ENCODE results near the gene ARL4D.
"Not testable (repeated sequence)": the region's sequence is repeated elsewhere in the genome, so short reads cannot be mapped to it uniquely, and the experiment has no call there.

ARL4D gene

DNA sequence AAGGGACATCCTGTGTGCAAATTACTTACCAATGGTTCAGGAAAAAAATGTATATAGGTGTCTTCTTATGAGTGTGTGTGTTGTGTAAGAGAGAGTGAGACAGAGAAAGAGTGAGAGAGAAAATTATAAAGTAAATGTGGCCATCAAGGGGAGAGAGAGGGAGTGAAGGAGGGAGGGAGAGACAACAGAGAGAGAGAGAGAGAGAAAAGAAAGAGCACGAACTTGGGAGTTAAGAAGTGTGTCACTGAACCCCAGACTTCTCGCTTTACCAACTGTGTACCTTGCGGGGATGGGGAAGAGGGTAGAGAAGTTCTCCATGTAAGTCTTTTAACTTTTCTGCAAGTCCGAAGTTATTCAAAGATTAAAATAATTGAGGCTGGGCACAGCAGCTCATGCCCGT, 28.8 kb upstream of the ARL4D start:
- DNase-seq (ENCODE audit: low read depth): no peak

DNA sequence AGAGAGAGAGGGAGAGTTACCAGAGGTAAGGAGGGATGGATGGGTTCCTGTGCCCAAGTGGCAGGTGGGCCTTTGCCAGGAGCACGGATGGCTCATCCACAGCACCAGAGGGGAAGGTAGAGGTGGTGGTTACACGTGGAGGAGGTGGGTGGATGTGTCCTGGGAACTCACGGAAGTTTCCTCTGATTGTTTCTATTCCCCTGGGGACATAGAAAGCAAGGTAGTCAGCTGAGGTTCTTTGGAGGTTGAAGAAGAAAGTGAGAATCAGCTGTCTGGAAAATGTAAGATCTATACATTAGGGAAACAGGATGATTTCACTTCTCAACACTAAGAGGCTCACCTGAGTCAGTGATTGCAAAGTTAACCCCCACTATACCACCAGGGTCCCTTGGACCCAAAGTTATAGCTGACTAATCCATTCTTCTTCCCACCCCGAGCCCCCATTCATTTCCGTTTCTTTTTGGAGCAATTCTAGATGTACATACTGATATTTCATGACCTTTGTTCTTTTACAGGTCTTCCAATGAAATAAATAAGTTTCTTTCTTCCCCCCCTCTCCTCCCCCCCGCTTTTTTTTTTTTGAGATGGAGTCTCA, 27.5 kb upstream of the ARL4D start:
- no peak for DNase-seq (ENCODE audit: low read depth)

DNA sequence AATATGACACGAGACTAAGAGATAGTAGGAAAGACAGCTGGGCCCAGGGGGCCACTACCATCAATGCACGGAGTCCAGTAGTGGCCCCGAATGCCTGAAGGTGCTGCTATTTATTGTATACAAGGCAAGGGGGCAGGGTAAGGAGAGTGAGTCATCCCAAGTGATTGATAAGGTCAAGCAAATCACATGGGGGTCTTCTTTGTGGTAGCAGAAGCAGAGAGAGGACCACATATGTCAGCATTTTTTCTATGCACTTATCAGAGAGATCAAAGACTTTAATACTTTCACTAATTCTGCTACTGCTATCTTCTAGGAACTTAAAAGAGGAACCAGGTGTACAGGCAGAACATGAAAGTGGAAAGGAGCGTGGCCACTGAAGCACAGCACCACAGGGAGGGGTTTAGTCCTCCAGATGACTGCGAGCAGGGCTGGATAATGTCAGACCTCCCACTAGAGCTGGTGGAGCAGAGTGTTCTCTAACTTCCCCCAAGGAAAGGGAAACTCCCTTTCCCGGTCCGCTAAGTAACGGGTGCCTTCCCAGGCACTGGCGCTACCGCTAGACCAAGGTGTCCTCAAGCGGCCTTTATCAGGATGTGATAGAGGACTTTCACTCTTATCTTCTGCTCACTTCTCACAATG, 26.4 kb upstream of the ARL4D start:
- DNase-seq (ENCODE audit: low read depth): no peak

DNA sequence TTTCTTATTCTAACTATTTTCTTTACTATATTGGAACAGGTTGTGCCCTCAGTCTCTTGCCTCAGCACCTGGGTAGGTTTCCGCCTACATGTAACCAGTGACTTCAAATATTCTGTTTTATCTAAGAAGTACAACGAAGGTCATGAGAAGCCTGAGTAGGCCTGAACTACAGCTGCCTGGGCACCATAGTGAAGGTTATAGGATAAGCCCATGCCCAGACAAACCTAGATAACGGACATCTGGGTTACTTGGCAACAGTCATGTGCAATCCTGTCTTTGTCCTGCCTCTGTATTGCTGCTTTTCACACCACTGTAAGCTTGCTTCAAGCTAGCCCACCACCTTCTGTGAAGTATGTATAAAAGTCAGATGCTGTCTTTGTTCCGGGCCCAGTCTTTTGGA, 25.4 kb upstream of the ARL4D start:
- no peak for DNase-seq (ENCODE audit: low read depth)

DNA sequence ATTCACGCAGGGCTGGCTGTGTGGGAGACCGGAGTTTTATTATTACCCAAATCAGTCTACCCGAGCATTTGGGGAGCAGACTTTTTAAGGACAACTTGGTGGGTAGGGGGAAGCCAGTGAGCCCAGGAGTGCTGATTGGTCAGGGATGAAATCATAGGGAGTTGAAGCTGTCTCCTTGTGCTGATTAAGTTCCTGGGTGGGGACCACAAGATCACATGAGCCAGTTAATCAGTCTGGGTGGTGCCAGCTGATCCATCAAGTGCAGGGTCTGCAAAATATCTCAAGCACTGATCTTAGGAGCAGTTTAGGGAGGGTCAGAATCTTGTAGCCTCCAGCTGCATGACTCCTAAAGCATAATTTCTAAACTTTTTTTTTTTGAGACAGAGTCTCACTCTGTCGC, 22.9 kb upstream of the ARL4D start:
- not testable (repeated sequence) for DNase-seq (ENCODE audit: low read depth)

DNA sequence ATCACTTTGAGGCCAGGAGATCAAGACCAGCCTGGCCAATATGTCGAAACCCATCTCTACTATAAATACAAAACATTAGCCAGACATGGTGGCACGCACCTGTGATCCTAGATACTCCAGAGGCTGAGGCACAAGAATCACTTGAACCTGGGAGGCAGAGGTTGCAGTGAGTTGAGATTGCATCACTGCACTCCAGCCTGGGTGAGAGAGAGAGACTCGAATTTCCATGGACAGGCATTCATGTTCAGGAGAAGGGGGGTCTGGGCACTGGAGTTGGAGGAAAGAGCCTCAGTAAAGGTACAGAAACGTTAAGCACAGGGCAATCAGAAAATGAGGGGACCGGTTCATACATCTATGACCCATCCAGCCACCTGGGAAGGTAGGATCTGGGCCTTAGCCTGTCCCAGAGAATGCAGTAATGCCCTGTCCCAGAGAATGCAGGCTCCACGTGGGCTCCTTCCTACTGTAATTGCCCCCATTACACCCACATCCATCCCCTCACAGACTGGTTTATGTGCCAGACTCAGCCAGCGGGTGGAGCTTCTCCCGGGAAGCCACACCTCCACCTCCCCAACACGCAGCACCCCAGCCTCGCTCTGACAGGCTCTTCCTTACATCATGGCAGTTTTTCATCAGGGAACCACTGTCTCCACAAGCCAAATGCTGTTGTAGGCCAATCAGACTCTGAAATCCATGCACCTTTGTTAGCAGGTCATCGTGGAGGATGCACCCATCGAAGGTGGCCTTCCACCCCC, 21.6 kb upstream of the ARL4D start:
- no peak for DNase-seq (ENCODE audit: low read depth)

DNA sequence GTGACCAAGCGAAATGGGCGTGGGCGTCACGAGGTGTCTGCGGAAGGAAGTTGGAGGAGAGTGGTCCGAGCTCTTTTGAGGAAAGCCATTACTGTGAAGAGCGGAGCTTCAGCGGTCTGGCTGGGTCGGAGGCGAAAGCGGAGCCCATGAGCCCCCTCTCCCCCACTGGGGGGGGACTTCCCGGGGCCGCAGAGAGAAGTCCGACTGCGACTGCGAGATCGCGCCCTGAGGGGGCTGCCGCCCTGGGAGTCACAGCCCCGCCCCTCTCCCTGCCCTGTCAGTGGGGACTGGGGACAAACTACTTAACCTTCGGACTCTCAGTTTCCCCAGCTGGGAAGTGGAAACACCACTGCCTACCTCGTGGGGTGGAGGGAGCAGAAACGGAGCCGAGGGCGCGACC, 20.0 kb upstream of the ARL4D start:
- DNase-seq (ENCODE audit: low read depth): no peak

DNA sequence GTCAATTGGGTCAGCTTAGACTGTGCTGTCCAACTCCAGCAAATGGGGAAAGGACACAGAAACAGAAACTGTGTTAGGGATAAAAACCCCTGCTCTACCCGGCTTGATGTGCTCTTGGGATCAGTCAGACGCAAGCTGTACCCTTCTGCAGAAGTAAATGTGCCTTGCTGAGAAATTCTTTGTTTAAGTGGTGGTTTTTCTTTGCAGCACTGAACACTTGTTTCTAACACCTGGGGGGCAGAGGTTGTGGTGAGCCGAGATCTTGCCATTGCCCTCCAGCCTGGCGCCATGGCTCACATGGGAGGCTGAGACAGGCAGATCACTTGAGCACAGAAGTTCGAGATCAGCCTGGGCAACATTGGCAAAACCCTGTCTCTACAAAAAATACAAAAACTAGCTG, 18.5 kb upstream of the ARL4D start:
- DNase-seq (ENCODE audit: low read depth): no peak

DNA sequence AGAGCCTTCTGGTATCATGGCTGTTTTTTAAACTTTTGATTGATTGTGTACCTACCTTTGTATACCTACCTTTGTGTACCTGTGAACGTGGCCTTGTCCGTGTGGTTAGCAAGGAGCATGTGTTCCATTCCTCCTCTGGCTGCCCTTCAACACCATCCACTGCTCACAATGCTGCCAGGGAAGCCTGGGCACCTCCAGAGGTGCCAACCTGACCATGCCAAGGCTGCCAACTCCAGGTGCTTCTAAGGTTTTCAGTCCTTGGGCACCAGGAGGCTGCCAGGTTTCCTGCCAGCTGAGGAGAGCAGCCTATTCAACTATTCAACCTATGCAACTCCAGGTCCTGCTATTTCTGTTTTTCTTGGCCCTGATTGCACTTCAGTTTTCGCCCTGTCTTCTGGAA, 17.6 kb upstream of the ARL4D start:
- no peak for DNase-seq (ENCODE audit: low read depth)

DNA sequence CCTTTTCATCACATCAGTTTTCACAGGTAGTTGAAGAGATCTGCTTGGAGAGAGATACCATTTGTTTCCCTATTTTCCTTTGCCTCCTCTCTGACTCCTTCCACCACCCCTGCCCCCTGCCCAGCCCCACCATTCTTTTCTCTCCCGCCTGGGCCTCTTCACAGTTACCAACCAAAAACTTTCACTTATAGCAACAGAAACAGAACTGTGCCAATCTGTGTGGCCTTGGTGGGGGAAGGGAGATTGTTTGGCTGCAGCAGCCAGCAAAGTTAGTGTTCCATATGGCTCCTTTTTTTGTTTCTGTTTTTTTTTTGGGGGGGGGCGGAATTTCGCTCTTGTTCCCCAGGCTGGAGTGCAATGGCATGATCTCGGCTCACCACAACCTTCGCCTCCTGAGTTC, 17.2 kb upstream of the ARL4D start:
- no peak for DNase-seq (ENCODE audit: low read depth)

DNA sequence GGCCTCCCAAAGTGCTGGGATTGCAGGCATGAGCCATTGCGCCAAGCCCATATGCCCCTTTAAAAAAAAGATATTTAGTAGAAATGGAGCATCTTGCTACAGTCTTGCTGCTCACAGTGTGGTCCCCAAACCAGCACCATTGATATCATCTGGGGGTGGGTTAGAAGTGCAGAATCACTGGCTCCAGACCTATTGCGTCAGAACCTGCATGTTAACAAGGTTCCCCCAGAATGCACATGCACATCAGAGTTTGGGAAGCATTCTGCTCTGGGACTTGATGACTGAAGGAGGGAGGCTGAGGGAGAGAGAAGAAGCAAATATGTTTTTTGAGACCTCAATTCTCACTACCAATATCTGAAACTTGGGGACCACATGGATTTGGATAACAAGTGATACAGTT, 16.0 kb upstream of the ARL4D start:
- DNase-seq (ENCODE audit: low read depth): no peak

DNA sequence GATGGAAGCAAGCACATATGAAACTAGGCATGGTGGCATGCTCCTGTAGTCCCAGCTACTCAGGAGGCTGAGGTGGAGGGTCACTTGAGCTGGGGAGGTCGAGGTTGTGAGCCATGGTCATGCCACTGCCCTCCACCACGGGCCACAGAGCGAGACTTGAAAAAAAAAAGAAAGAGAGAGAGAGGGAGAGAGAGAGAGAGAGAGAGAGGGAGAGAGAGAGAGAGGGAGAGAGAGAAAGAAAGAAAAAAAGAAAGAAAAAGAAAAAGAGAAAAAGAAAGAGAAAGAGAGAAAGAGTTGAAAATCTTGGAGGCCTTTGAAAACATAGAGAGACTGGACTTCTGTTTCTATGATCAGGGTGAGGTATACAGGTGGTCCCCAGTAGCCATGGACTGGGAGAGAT, 15.4 kb upstream of the ARL4D start:
- no peak for DNase-seq (ENCODE audit: low read depth)

DNA sequence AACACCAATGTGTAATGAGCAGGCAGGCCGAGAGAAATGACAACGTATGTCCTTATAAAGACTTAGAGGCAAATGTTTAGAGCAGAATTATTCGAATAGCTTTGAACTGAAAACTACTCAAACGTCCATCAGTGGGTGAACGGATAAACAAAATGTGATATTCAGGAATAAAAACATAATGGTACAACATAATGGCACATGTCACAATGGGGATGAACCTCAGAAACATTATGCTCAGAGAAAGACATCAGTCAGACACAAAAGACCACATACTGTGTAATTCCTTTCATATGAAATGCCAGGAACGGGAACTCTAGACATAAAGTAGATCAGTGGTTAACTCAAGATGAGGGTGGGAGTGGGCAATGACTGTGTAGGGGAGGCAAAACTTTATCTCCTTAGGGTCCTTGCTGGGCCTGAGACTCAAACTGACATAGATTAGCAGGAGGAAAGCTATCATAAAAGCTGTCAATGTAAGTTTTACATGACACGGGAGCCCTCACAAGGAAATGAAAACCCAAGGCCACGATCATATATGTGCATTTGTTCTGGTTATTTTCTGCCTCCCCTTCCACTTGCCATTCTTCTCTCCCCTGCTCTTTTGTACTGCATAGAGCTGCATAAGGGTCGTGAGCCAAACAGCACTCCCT, 14.8 kb upstream of the ARL4D start:
- no peak for DNase-seq (ENCODE audit: low read depth)

DNA sequence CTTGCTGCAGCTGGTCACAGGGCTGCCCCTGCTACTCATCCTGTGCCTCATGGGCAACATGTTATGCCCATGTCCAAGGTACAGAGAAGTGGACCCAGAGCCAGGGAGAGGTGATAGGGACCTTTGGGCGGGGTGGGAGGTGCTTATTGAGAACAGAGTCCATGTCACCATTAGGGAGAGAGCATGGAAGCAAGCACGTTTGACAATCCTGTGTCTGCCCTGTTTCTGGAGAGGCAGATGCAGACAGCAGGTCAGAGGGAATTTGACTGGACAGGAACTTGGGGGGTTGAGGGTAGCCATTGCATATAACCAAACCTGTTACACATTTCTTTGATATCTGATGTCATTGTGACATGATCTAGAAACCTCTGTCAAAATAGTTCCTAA, 14.3 kb upstream of the ARL4D start:
- DNase-seq (ENCODE audit: low read depth): no peak

DNA sequence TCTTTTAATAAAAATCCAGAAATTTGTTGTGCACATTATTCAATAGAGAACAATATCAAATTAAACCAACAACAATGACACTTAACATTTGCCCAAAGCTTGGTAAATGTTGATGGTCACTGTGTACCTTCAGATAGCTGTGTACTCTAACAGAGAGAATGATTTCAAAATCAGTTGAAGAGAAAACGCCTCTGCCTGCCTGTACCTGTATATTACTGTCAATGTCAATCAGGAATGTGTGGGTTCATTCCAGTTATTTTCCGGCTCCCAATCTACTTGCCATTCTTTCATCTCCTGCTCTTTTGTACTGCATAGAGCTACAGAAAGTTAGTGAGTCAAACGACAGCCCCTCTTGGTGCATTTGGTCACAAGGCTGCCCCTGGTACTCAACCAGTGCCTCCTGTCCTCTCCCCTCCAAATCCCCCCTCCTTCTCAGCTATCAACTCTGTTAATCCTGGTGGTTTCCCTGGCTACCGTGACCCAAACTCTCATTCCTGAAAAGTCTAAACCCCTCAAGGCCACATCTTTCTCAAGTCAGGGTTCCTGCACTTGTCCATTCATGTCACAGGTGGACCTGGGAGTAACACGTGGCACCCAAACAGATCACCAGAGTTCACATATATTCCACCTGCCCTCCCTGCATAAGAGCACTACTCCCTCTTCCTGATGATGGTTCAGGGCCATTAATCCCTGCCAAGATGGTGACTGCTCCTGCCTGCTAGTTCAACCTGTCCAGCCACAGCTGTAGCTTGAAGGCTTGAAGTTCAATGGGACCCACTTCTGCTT, 13.6 kb upstream of the ARL4D start:
- DNase-seq (ENCODE audit: low read depth): no peak

DNA sequence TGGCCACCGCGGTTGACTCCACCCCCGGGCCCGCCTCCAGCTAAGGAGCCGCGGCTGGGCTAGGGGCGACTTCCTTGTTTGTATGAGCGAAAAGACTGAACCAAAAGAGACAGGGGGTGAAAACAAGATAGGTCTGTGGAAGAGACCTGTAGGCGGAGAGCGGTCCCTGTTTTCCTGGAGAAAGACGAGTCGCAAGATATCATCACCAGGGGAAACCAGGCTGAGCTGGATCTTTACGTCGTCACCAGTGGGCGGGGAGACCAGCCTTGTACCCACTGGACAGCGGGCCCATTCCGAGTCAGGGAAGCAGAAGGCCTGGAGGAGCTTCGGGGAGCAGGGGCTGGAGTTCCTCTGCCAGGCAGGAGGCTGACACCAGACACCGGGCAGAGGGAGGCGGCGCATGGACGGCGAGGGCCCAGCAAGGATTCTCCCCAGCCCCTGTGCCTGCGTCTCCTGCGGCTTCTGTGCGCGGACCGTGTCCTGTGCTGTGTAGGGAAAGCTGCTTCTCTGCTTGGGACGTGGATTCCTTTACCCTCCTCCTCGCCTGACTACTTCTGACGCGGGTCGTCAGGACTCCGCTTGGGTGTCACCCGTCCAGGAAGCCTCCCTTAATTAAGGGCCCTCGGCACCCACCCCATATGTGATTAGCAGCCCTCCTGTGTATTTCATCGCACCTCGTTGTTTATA, 10.3 kb upstream of the ARL4D start:
- DNase-seq (ENCODE audit: low read depth): peak; percentile 93

DNA sequence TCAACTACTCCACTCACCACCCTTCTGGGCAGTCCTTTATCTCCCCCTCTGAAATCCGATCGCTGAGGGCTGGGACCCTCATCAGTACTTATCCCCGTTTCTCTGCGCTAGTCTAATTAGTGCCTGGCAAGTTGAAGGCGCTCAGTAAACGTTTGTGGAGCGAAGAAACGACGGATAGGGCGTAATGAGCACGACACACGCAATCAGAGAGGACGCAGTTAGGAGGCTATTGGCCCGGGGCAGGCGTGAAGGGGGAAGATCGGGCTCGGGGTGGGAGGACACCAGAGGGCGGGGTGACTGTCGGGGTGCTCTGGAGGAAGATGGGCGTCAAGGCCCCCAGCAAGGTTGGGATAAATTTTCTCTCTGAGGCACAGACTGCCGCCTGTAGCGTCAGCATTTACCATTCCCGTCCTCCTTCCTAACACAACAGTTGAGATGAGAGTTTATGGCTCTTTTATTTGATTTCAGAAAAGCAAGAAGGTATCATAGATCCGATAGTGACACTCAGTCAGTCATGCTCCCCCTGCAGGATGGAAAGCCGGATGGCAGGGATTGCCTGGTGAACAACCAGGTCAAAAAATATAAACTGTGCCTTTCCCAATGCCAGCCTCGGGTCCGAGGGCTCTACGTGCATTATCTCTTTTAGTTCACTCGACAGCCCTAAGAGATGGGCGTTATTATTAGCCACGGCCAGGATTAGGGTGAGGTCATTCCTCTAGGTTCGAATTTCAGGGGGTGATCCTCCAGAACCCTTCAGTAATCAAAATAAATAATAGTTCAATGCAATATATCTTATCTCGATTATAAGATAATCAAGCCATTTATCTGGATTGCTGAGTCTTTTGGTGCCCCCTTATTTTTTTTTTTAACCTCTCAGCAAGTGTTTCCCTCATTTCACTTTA, 9.5 kb upstream of the ARL4D start:
- peak; percentile 79 for DNase-seq (ENCODE audit: low read depth)

DNA sequence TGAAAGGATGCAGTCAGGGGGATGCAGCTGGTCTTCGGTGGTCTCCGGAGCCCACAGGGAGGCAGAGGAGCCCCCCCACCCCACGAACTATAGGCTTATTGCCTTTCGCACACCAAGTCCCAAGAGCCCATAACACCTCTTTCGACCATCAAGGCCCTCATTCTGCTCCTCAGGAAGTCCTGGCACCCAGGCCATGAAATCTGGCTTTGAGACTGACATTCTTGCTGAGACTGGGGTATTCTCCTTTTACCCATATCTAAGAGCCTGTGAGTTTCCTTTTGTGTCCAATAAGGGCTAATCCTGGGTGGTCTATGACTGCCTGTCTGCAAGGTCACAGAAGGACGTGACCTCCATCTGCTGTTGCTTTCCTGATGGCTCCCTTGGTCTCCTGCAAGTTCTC, 6.4 kb upstream of the ARL4D start:
- no peak for DNase-seq (ENCODE audit: low read depth)

DNA sequence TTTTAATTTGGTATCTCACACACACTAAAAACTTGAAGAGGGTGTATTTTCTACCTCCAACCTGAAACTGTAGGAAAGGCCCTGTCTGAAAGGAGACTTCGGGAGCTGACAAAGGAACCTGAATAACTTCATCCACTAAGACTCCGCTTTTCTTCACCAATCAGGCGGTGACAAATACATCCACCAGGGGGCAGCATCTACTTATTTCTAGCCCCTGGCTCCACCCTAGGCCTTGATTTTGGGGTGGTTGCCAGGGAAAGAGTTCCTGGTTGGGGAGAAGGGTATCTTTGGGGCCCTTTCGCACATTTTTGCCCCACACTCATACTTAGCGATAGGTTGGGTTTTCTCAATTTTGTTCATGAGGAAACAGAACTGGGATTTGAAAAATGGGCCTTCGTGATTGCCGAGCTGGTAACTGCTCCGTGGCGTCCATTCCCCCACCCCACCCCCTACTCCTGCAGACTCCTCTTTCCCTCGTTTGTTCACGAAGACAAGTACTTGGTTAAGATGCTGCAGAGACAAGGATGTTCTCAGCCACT, 4.8 kb upstream of the ARL4D start:
- DNase-seq (ENCODE audit: low read depth): peak; percentile 77

DNA sequence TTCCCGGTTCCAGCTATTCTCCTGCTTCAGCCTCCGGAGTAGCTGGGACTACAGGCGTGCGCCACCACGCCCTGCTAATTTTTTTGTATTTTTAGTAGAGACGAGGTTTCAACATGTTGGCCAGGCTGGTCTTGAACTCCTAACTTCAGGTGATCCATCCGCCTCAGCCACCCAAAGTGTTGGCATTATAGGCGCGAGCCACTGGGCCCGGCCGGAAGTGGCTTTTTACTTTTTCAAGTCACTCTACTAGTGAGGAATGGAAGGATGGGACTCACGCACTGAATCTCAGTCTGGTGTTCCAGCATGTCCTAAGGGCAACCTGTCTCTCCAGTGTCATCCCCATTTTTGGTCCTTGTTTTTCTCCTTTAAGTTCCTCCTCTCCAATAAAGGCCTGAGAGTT, 4.1 kb upstream of the ARL4D start:
- not testable (repeated sequence) for DNase-seq (ENCODE audit: low read depth)
